COLO668 (cell line): Measurements from ENCODE around the gene TOM1L2.
A peak's percentile ranks its signal among the peaks of the same experiment; 100 is the strongest.
"Not testable (repeated sequence)": the region's sequence is repeated elsewhere in the genome, so short reads cannot be mapped to it uniquely, and the experiment has no call there.

Source experiments
- DNase-seq: peaks from one replicate; lab custom pipeline; 2025; ENCODE audit not compliant: unreplicated experiment; lab: John Stamatoyannopoulos, UW

Gene TOM1L2

GRCh38 chr17:17926036-17926435 lies 46.2 kb downstream of the TOM1L2 start:
- DNase-seq: no peak

GRCh38 chr17:17924857-17925250 lies 47.3 kb downstream of the TOM1L2 start:
- DNase-seq: no peak

GRCh38 chr17:17924131-17924856 lies 47.9 kb downstream of the TOM1L2 start:
- DNase-seq: no peak

- DNase-seq: no peak
Measured at GRCh38 chr17:17922070-17922614, 50.1 kb downstream of the TOM1L2 start.

GRCh38 chr17:17921192-17922069 lies 50.8 kb downstream of the TOM1L2 start:
- peak; percentile 9 for DNase-seq

GRCh38 chr17:17919169-17920107 lies 52.8 kb downstream of the TOM1L2 start:
- DNase-seq: peak; percentile 53

- no peak for DNase-seq
Measured at GRCh38 chr17:17917394-17917793, 54.8 kb downstream of the TOM1L2 start.

GRCh38 chr17:17915183-17915582 lies 57.0 kb downstream of the TOM1L2 start:
- DNase-seq: no peak

GRCh38 chr17:17913695-17914332 lies 58.4 kb downstream of the TOM1L2 start:
- DNase-seq: peak; percentile 86

- DNase-seq: not testable (repeated sequence)
Measured at GRCh38 chr17:17912336-17912735, 59.9 kb downstream of the TOM1L2 start.

- no peak for DNase-seq
Measured at GRCh38 chr17:17911001-17911613, 61.1 kb downstream of the TOM1L2 start.

GRCh38 chr17:17910060-17910459 lies 62.1 kb downstream of the TOM1L2 start:
- DNase-seq: no peak

- DNase-seq: no peak
Measured at GRCh38 chr17:17909078-17909477, 63.1 kb downstream of the TOM1L2 start.

- DNase-seq: no peak
Measured at GRCh38 chr17:17907469-17907868, 64.7 kb downstream of the TOM1L2 start.

GRCh38 chr17:17906418-17907215 lies 65.6 kb downstream of the TOM1L2 start:
- no peak for DNase-seq

- no peak for DNase-seq
Measured at GRCh38 chr17:17905036-17905320, 67.2 kb downstream of the TOM1L2 start.

GRCh38 chr17:17904166-17905035 lies 67.8 kb downstream of the TOM1L2 start:
- DNase-seq: no peak

GRCh38 chr17:17902877-17903276 lies 69.3 kb downstream of the TOM1L2 start:
- DNase-seq: no peak
